HepG2 (cell line): ENCODE data around the gene CD6. TPM values are rescaled to one million over a fixed set of nuclear protein-coding genes. Genes with fewer than 3 reads are reported as not detected.
A peak's percentile ranks its signal among the peaks of the same experiment; 100 is the strongest.

Experiments used
- ATAC-seq: fragments of 200-7000 bp; cut with Tn5 transposase; 3 replicates; pipeline ENCODE4 v1.9.1; 2020; ENCODE audit warnings: mild to moderate bottlenecking, moderate library complexity
- BruUV-seq: library from RNA; stranded (reverse); fragments of 400-500 nt; replicated peaks from 2 replicates; lab custom pipeline; 2021; lab: Mats Ljungman, UMichigan
- CTCF ChIA-PET: fragments of 300-600 bp; formaldehyde crosslinking; extraction: SDS; loops from one replicate; lab custom pipeline; 2021; ENCODE audit warnings: low total read pairs, inconsistent platforms, low intra/inter-chr PET ratio; lab: Yijun Ruan, JAX
- POLR2A ChIA-PET: fragments of 350-600 bp; sonication (Branson Sonifier 250); formaldehyde crosslinking; loops from one replicate; lab custom pipeline; 2020; ENCODE audit warnings: antibody characterized with exemption, inconsistent platforms; lab: Yijun Ruan, JAX
- DNase-seq: peaks from one replicate; pipeline ENCODE4 v3.0.0-alpha.2; 2015; ENCODE audit warnings: low spot score
- FAIRE-seq: peaks from 3 replicates; lab custom pipeline; 2011; peaks lifted over from hg19 to GRCh38; lab: Jason Lieb, UNC
- H2AFZ ChIP-seq: one replicate; pipeline ENCODE4 v1.6.1; 2011; ENCODE audit warnings: low read length, inconsistent platforms
- H3K27ac ChIP-seq: fragments of 300-600 bp; 3 replicates; pipeline ENCODE4 v1.8.0; 2011; ENCODE audit warnings: mixed run types, mild to moderate bottlenecking, mixed read lengths, low read length, inconsistent platforms; ENCODE audit not compliant: insufficient read depth; ENCODE audit errors: extremely low read length
- H3K27me3 ChIP-seq, 2 experiments: fragments of 200-600 bp in 1 of 2; 2 replicates in 1 of 2; 3 replicates in 1 of 2; pipeline versions ENCODE4 v1.6.0 to v1.8.0; 2011; ENCODE audit warnings: low read length in 2 of 2, mild to moderate bottlenecking in 2 of 2, moderate library complexity in 2 of 2, inconsistent platforms in 1 of 2; ENCODE audit not compliant: insufficient read depth in 2 of 2, control insufficient read depth in 1 of 2
- H3K36me3 ChIP-seq, 2 experiments: fragments of 200-600 bp in 1 of 2; replicated peaks in 1 of 2; 2 replicates in 1 of 2; 3 replicates in 1 of 2; pipeline versions ENCODE4 v1.5.1 to v1.8.0; 2011; ENCODE audit warnings: low read length in 2 of 2, inconsistent platforms in 1 of 2; ENCODE audit not compliant: insufficient read depth in 2 of 2, control insufficient read depth in 1 of 2
- H3K4me1 ChIP-seq: 2 replicates; pipeline ENCODE4 v1.5.1; 2012; ENCODE audit warnings: low read length, inconsistent platforms; ENCODE audit not compliant: insufficient read depth
- H3K4me2 ChIP-seq: 2 replicates; pipeline ENCODE4 v1.6.0; 2011; ENCODE audit warnings: low read depth, low read length, inconsistent platforms
- H3K4me3 ChIP-seq, 3 experiments: fragments of 200-600 bp in 1 of 3; sonication (generic), shearing (Covaris generic) in 1 of 3; replicated peaks in 1 of 3; 2 replicates each; pipeline ENCODE4 v1.5.1; 2011 to 2016; ENCODE audit warnings: low read length in 3 of 3, inconsistent platforms in 2 of 3, low read depth in 2 of 3, mild to moderate bottlenecking in 2 of 3, control low read depth in 1 of 3, mixed read lengths in 1 of 3; ENCODE audit not compliant: insufficient read depth in 1 of 3
- H3K79me2 ChIP-seq: one replicate; pipeline ENCODE4 v1.6.1; 2011; ENCODE audit warnings: low read length, inconsistent platforms; ENCODE audit not compliant: insufficient read depth
- H3K9ac ChIP-seq: 2 replicates; pipeline ENCODE4 v1.6.0; 2011; ENCODE audit warnings: mild to moderate bottlenecking, low read depth, low read length, inconsistent platforms; ENCODE audit not compliant: insufficient read depth
- H3K9me3 ChIP-seq: 2 replicates; pipeline ENCODE4 v1.5.1; 2012; ENCODE audit warnings: mild to moderate bottlenecking, low read length
- H4K20me1 ChIP-seq: 2 replicates; pipeline ENCODE4 v1.6.0; 2011; ENCODE audit warnings: inconsistent platforms, mild to moderate bottlenecking, low read length, moderate library complexity; ENCODE audit not compliant: insufficient read depth
- ARNT ChIP-seq: fragments of 450-650 bp; IDR thresholded peaks from 2 replicates; pipeline ENCODE4 v1.6.1; 2017
- FOXA3 ChIP-seq: IDR thresholded peaks from 2 replicates; pipeline ENCODE4 v1.6.1; 2016; ENCODE audit warnings: missing genetic modification reagents, missing compliant biosample characterization
- GATAD1 ChIP-seq: IDR thresholded peaks from 2 replicates; pipeline ENCODE4 v1.6.1; 2016; ENCODE audit warnings: missing genetic modification reagents, missing compliant biosample characterization
- JUN ChIP-seq: sonication (generic); formaldehyde crosslinking; IDR thresholded peaks from 2 replicates; pipeline ENCODE4 v1.4.0; 2020; ENCODE audit warnings: mild to moderate bottlenecking, missing genetic modification reagents
- MATR3 ChIP-seq: sonication (generic); formaldehyde crosslinking; IDR thresholded peaks from 2 replicates; pipeline ENCODE4 v1.4.0; 2020; ENCODE audit warnings: missing genetic modification reagents
- POLR2A ChIP-seq, 2 experiments: IDR thresholded peaks; 2 replicates each; pipeline ENCODE4 v1.6.1; 2011; ENCODE audit warnings: low read depth in 2 of 2, low read length in 2 of 2, mild to moderate bottlenecking in 1 of 2, moderate library complexity in 1 of 2; ENCODE audit not compliant: insufficient read depth in 1 of 2
- SMAD1 ChIP-seq: sonication (generic); formaldehyde crosslinking; IDR thresholded peaks from 2 replicates; pipeline ENCODE4 v1.4.0; 2020; ENCODE audit warnings: missing genetic modification reagents, low read depth, mild to moderate bottlenecking, borderline replicate concordance
- TSC22D2 ChIP-seq: sonication (generic); formaldehyde crosslinking; IDR thresholded peaks from 2 replicates; pipeline ENCODE4 v1.5.1; 2020; ENCODE audit warnings: missing genetic modification reagents, mild to moderate bottlenecking, borderline replicate concordance
- ZBTB34 ChIP-seq: sonication (generic); formaldehyde crosslinking; IDR thresholded peaks from 2 replicates; pipeline ENCODE4 v1.8.0; 2022; ENCODE audit warnings: mild to moderate bottlenecking, missing genetic modification reagents
- ZFP41 ChIP-seq: sonication (generic); formaldehyde crosslinking; IDR thresholded peaks from 2 replicates; pipeline ENCODE4 v1.4.0; 2020; ENCODE audit warnings: mild to moderate bottlenecking, missing genetic modification reagents, borderline replicate concordance
- ZFYVE20 ChIP-seq: sonication (generic); formaldehyde crosslinking; IDR thresholded peaks from 2 replicates; pipeline ENCODE4 v1.8.0; 2023; ENCODE audit warnings: low read depth, mild to moderate bottlenecking, moderate library complexity, missing genetic modification reagents, borderline replicate concordance
- ZNF317 ChIP-seq: sonication (generic); formaldehyde crosslinking; IDR thresholded peaks from 2 replicates; pipeline ENCODE4 v1.5.0; 2020; ENCODE audit warnings: mild to moderate bottlenecking, missing genetic modification reagents
- WGBS: methylation state at CpG from one replicate; pipeline ENCODE4 v1.1.6; 2017; ENCODE audit warnings: low lambda C conversion rate; 5-methylcytosine and 5-hydroxymethylcytosine counted together
- in situ Hi-C: cut with HindIII; loops from 2 replicates; pipeline ENCODE4 v1.10.0; 2017; ENCODE audit warnings: low pct_unique_long_range_greater_than_20kb; ENCODE audit not compliant: extremely low pct_ligation_motif_present
- intact Hi-C: fragments of 100-400 bp; cut with micrococcal nuclease; formaldehyde crosslinking; loops from one replicate; pipeline ENCODE4 v1.10.0; 2022; ENCODE audit not compliant: unreplicated experiment
- polyA plus RNA-seq, 8 experiments: library from polyadenylated mRNA; depleted of rRNA in 3 of 8; stranded (reverse) in 7 of 8; unstranded in 1 of 8; fragments of >200 nt; fragmentation: Illumina TruSeq in 4 of 8; extraction: Trizol in 4 of 8; gene quantifications; 2 replicates each; pipeline versions ENCODE4 v1.2.1 to v1.2.3, GENCODE V29; 2011 to 2016; ENCODE audit warnings: low read depth in 4 of 8, missing spikeins in 1 of 8, mixed read lengths in 1 of 8; ENCODE audit not compliant: insufficient read depth in 1 of 8
- total RNA-seq, 5 experiments: library from RNA; depleted of rRNA; stranded (reverse); fragments of >200 nt; fragmentation: Illumina TruSeq; extraction: Trizol; gene quantifications; 2 replicates each; pipeline ENCODE4 v1.2.3, GENCODE V29; 2016; ENCODE audit warnings: low read depth in 1 of 5
- TF ChIP-seq, protein P1 (sequence below): sonication (generic); formaldehyde crosslinking; conservative IDR thresholded peaks from 2 replicates; pipeline ENCODE4 v1.5.0; 2020; ENCODE audit warnings: missing genetic modification reagents
- TF ChIP-seq, protein P2 (sequence below): sonication (generic); formaldehyde crosslinking; IDR thresholded peaks from 2 replicates; pipeline ENCODE4 v1.8.1; 2023; ENCODE audit warnings: mild to moderate bottlenecking, missing genetic modification reagents

The CD6 gene
- total and polyA plus RNA-seq, 2 of the 13 experiments (the other 11 are each of a cell fraction or from before 2014, with no cell fraction given), result not detected

DNA sequence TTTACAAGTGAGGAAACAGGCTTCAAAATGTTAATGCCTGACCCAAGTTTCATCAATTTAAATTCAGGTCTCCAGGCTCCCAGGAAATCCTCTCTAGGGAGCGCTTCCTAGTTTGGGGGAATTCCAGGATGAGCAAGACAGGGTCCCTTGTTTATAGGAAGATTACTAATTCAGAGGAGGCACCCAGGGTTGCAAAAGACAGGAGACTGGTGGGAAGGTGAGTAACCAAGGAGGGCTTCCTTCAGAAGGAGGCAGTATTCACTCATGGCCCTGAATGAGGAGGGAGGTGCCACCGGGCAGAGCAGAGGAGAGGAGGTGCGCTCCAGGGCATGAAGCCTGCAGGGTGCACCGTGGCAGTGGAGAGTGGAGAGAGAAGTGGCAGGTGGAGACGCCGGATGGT is 45.6 kb upstream of the CD6 start:
- WGBS, result 91% methylated on average over 6 of the region's 6 CpGs
- FAIRE-seq, result no peak
- no peak overlapping the region for H3K27ac ChIP-seq
- TF ChIP-seq ZBTB34 (CRISPR knock-in tag), result no peak
- no peak for TF ChIP-seq POLR2A (IDR thresholded peaks at IDR 0.05; ENCODE audit: insufficient read depth in 1 of 2, low read depth in 2 of 2, low read length in 2 of 2)
- no peak for TF ChIP-seq GATAD1 (CRISPR knock-in tag)
- TF ChIP-seq FOXA3 (CRISPR knock-in tag), result no peak
- no peak for TF ChIP-seq MATR3
- TF ChIP-seq, protein P1, sequence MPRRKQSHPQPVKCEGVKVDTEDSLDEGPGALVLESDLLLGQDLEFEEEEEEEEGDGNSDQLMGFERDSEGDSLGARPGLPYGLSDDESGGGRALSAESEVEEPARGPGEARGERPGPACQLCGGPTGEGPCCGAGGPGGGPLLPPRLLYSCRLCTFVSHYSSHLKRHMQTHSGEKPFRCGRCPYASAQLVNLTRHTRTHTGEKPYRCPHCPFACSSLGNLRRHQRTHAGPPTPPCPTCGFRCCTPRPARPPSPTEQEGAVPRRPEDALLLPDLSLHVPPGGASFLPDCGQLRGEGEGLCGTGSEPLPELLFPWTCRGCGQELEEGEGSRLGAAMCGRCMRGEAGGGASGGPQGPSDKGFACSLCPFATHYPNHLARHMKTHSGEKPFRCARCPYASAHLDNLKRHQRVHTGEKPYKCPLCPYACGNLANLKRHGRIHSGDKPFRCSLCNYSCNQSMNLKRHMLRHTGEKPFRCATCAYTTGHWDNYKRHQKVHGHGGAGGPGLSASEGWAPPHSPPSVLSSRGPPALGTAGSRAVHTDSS, result no peak
- TF ChIP-seq ZFP41 (CRISPR knock-in tag), result no peak
- no peak for TF ChIP-seq ZNF317 (CRISPR knock-in tag)
- TF ChIP-seq ARNT, result no peak
- TF ChIP-seq, protein P2, sequence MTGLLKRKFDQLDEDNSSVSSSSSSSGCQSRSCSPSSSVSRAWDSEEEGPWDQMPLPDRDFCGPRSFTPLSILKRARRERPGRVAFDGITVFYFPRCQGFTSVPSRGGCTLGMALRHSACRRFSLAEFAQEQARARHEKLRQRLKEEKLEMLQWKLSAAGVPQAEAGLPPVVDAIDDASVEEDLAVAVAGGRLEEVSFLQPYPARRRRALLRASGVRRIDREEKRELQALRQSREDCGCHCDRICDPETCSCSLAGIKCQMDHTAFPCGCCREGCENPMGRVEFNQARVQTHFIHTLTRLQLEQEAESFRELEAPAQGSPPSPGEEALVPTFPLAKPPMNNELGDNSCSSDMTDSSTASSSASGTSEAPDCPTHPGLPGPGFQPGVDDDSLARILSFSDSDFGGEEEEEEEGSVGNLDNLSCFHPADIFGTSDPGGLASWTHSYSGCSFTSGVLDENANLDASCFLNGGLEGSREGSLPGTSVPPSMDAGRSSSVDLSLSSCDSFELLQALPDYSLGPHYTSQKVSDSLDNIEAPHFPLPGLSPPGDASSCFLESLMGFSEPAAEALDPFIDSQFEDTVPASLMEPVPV (CRISPR knock-in tag), result no peak
- no peak for TF ChIP-seq TSC22D2 (CRISPR knock-in tag)
- no peak for TF ChIP-seq SMAD1 (CRISPR knock-in tag)
- TF ChIP-seq ZFYVE20, result no peak
- no peak for TF ChIP-seq JUN (CRISPR knock-in tag)
- H4K20me1 ChIP-seq, result no peaks in the 10 kb centered on the region
- POLR2A ChIA-PET, result no interaction called here
- TSS peak; percentile 54 for BruUV-seq
- DNase-seq, result no peak
- H3K79me2 ChIP-seq, result no peaks in the 10 kb centered on the region
- peak overlapping the region in 1 of 3 experiments; percentile 22; a peak in 2 of 6 replicates for H3K4me3 ChIP-seq
- no peak overlapping the region for H3K9ac ChIP-seq
- CTCF ChIA-PET, result no interaction called here
- H3K36me3 ChIP-seq, result peaks cover 0 to 2% of the 10 kb centered on the region in 2 experiments; a peak in 2 of 5 replicates
- intact Hi-C loops (no loop called here), in situ Hi-C loops (no loop called here)
- peaks cover 32% of the 10 kb centered on the region for H3K4me1 ChIP-seq
- peak overlapping the region; percentile 92; the same call in 1 of the 2 replicates for H3K4me2 ChIP-seq
- H2AFZ ChIP-seq, result no peak overlapping the region
- H3K9me3 ChIP-seq, result no peaks in the 10 kb centered on the region
- H3K27me3 ChIP-seq, result no peaks in the 10 kb centered on the region; a peak in 1 of 5 replicates
- ATAC-seq, result no peak
